Measurements from ENCODE around the gene ACTR6. TPM values are rescaled to one million over a fixed set of nuclear protein-coding genes. Genes with fewer than 3 reads are reported as not detected.

The ACTR6 gene
- total RNA-seq, 6 donors from 2014 or later: 3.6 to 27.7 (median 16.3) TPM

GRCh38 chr12:100156731-100157426 lies 43.7 kb upstream of the ACTR6 start:
- WGBS, 2 donors: 80 to 81% methylated on average over 10 to 11 of the region's 11 CpGs
- Histone ChIP-seq H3K27ac (no peak overlapping the region), H3K4me1 (peaks cover 0 to 5% (median 0%) of the 10 kb centered on the region in 4 donors), H3K36me3 (no peaks in the 10 kb centered on the region), H3K4me3 (no peak overlapping the region), H3K9me3 (no peaks in the 10 kb centered on the region), H3K27me3 (no peaks in the 10 kb centered on the region)
- DNase-seq (peak in 1 of 2 donors; percentile 51), ATAC-seq (ENCODE audit: low FRiP score in 2 of 2) (peak in 1 of 2 donors; percentile 61)
- TF ChIP-seq POLR2AphosphoS5 (IDR thresholded peaks at IDR 0.05): no peak
- TF ChIP-seq POLR2A (IDR thresholded peaks at IDR 0.05): no peak
- TF ChIP-seq EP300 (IDR thresholded peaks at IDR 0.05): no peak
- no peak for TF ChIP-seq CTCF (IDR thresholded peaks at IDR 0.05)

- Histone ChIP-seq H3K9me3 (no peaks in the 10 kb centered on the region), H3K4me1 (peaks cover 0 to 5% (median 0%) of the 10 kb centered on the region in 4 donors), H3K36me3 (no peaks in the 10 kb centered on the region), H3K4me3 (no peak overlapping the region), H3K27ac (no peak overlapping the region), H3K27me3 (no peaks in the 10 kb centered on the region)
- 92 to 100% methylated on average over 5 to 8 of the region's 8 CpGs for WGBS, 2 donors
- ATAC-seq (ENCODE audit: low FRiP score in 2 of 2) (no peak), DNase-seq (peak in 1 of 2 donors; percentile 31)
- TF ChIP-seq CTCF (IDR thresholded peaks at IDR 0.05) (no peak), EP300 (IDR thresholded peaks at IDR 0.05) (no peak), POLR2AphosphoS5 (IDR thresholded peaks at IDR 0.05) (no peak), POLR2A (IDR thresholded peaks at IDR 0.05) (no peak)
Measured at GRCh38 chr12:100157427-100157821, 43.2 kb upstream of the ACTR6 start.

- H3K4me3 ChIP-seq: no peak overlapping the region
- ATAC-seq (ENCODE audit: low FRiP score in 2 of 2) (no peak), DNase-seq (no peak)
- H3K27me3 ChIP-seq: no peaks in the 10 kb centered on the region
- H3K27ac ChIP-seq: no peak overlapping the region
- H3K9me3 ChIP-seq: no peaks in the 10 kb centered on the region
- TF ChIP-seq POLR2AphosphoS5 (IDR thresholded peaks at IDR 0.05) (no peak), CTCF (IDR thresholded peaks at IDR 0.05) (no peak), POLR2A (IDR thresholded peaks at IDR 0.05) (no peak), EP300 (IDR thresholded peaks at IDR 0.05) (no peak)
- H3K36me3 ChIP-seq: no peaks in the 10 kb centered on the region
- WGBS, 2 donors: 89 to 94% methylated on average over 3 to 4 of the region's 4 CpGs
- peaks cover 0 to 9% (median 3%) of the 10 kb centered on the region in 4 donors for H3K4me1 ChIP-seq
Measured at GRCh38 chr12:100158535-100158934, 42.1 kb upstream of the ACTR6 start.

GRCh38 chr12:100159391-100160104 lies 41.1 kb upstream of the ACTR6 start:
- 95 to 98% methylated on average over 6 to 9 of the region's 9 CpGs for WGBS, 2 donors
- DNase-seq: no peak
- no peaks in the 10 kb centered on the region for H3K36me3 ChIP-seq
- H3K9me3 ChIP-seq: no peaks in the 10 kb centered on the region
- peaks cover 6 to 16% (median 13%) of the 10 kb centered on the region in 4 donors for H3K4me1 ChIP-seq
- H3K27me3 ChIP-seq: no peaks in the 10 kb centered on the region
- no peak overlapping the region for H3K27ac ChIP-seq
- no peak for ATAC-seq (ENCODE audit: low FRiP score in 2 of 2)
- TF ChIP-seq POLR2AphosphoS5 (IDR thresholded peaks at IDR 0.05): no peak
- TF ChIP-seq EP300 (IDR thresholded peaks at IDR 0.05): no peak
- no peak overlapping the region for H3K4me3 ChIP-seq

- DNase-seq (peak; percentile 87 to 90), ATAC-seq (ENCODE audit: low FRiP score in 2 of 2) (peak; percentile 95)
- Histone ChIP-seq H3K4me1 (peaks cover 6 to 14% (median 12%) of the 10 kb centered on the region in 4 donors), H3K4me3 (peak overlapping the region in 2 of 4 donors; percentile 26 to 38), H3K27ac (no peak overlapping the region), H3K27me3 (no peaks in the 10 kb centered on the region), H3K9me3 (no peaks in the 10 kb centered on the region), H3K36me3 (no peaks in the 10 kb centered on the region)
- TF ChIP-seq CTCF (IDR thresholded peaks at IDR 0.05) (peak in 5 of 6 experiments; percentile 9 to 25 (median 19)), POLR2A (IDR thresholded peaks at IDR 0.05) (no peak), POLR2AphosphoS5 (IDR thresholded peaks at IDR 0.05) (no peak), EP300 (IDR thresholded peaks at IDR 0.05) (no peak)
- 12 to 24% methylated on average over 13 to 16 of the region's 16 CpGs for WGBS, 2 donors
Measured at GRCh38 chr12:100163416-100164152, 37.0 kb upstream of the ACTR6 start.
